Neural progenitor cell (in vitro differentiated cells): ENCODE measurements around the gene VSTM4. TPM values are rescaled to one million over a fixed set of nuclear protein-coding genes. Genes with fewer than 3 reads are reported as not detected.

Source experiments
- DNase-seq: peaks from one replicate; pipeline ENCODE4 v3.0.0-alpha.2; 2016; ENCODE audit warnings: low spot score
- H2AFZ ChIP-seq: fragments of 200-600 bp; sonication (generic); replicated peaks from 2 replicates; pipeline ENCODE4 v1.6.1; 2016; ENCODE audit warnings: antibody characterized with exemption
- H3F3A ChIP-seq: fragments of 200-600 bp; sonication (generic); 2 replicates; pipeline ENCODE4 v1.6.1; 2016; ENCODE audit warnings: antibody characterized with exemption, low read depth
- H3K27ac ChIP-seq: fragments of 200-600 bp; sonication (generic); 2 replicates; pipeline ENCODE4 v1.5.1; 2016; ENCODE audit warnings: mild to moderate bottlenecking
- H3K27me3 ChIP-seq: fragments of 200-600 bp; sonication (generic); 2 replicates; pipeline ENCODE4 v1.6.1; 2016; ENCODE audit warnings: mild to moderate bottlenecking, moderate library complexity
- H3K36me3 ChIP-seq: fragments of 200-600 bp; sonication (generic); 2 replicates; pipeline ENCODE4 v1.5.1; 2016
- H3K4me1 ChIP-seq: fragments of 200-600 bp; sonication (generic); 2 replicates; pipeline ENCODE4 v1.6.1; 2016; ENCODE audit warnings: mixed run types
- H3K4me2 ChIP-seq: fragments of 200-600 bp; sonication (generic); 2 replicates; pipeline ENCODE4 v1.6.1; 2016
- H3K4me3 ChIP-seq: fragments of 200-600 bp; sonication (generic); 2 replicates; pipeline ENCODE4 v1.5.1; 2016
- H3K79me2 ChIP-seq: fragments of 200-600 bp; sonication (generic); 2 replicates; pipeline ENCODE4 v1.6.1; 2016; ENCODE audit warnings: low read depth
- H3K9ac ChIP-seq: fragments of 200-600 bp; sonication (generic); 2 replicates; pipeline ENCODE4 v1.6.1; 2016
- H3K9me3 ChIP-seq: fragments of 200-600 bp; sonication (generic); 2 replicates; pipeline ENCODE4 v1.5.1; 2016; ENCODE audit warnings: low read depth
- H4K20me1 ChIP-seq: fragments of 200-600 bp; sonication (generic); 2 replicates; pipeline ENCODE4 v1.6.1; 2016; ENCODE audit warnings: low read depth
- H3K27ac Mint-ChIP-seq: 3 replicates; pipeline ENCODE4 v1.8.0; 2021; ENCODE audit warnings: mixed read lengths
- H3K27me3 Mint-ChIP-seq: 2 replicates; pipeline ENCODE4 v1.8.0; 2022; ENCODE audit warnings: low read depth, mild to moderate bottlenecking, inconsistent platforms, moderate library complexity, mixed read lengths; ENCODE audit not compliant: insufficient read depth
- H3K36me3 Mint-ChIP-seq: 3 replicates; pipeline ENCODE4 v1.8.0; 2021; ENCODE audit warnings: mixed read lengths
- H3K4me1 Mint-ChIP-seq: 3 replicates; pipeline ENCODE4 v1.8.0; 2021; ENCODE audit warnings: mixed read lengths
- H3K4me3 Mint-ChIP-seq: 3 replicates; pipeline ENCODE4 v1.8.0; 2021; ENCODE audit warnings: mild to moderate bottlenecking, moderate library complexity, mixed read lengths
- H3K9me3 Mint-ChIP-seq: 3 replicates; pipeline ENCODE4 v1.8.0; 2020; ENCODE audit warnings: mixed read lengths
- CTCF ChIP-seq: fragments of 200-600 bp; sonication (generic); IDR thresholded peaks from 2 replicates; pipeline ENCODE4 v1.5.1; 2017; ENCODE audit warnings: antibody characterized with exemption, mild to moderate bottlenecking
- EZH2 ChIP-seq: fragments of 200-600 bp; sonication (generic); IDR thresholded peaks from 2 replicates; pipeline ENCODE4 v1.6.1; 2017; ENCODE audit warnings: antibody characterized with exemption, mild to moderate bottlenecking, moderate library complexity
- EZH2phosphoT487 ChIP-seq: fragments of 200-600 bp; sonication (generic); IDR thresholded peaks from 2 replicates; pipeline ENCODE4 v1.6.1; 2017; ENCODE audit warnings: antibody characterized with exemption
- total RNA-seq: library from RNA; depleted of rRNA; stranded (reverse); fragments of >200 nt; gene quantifications from 2 replicates; pipeline ENCODE4 v1.2.3, GENCODE V29; 2015; ENCODE audit warnings: low replicate concordance

Gene VSTM4
- total RNA-seq, 1 donor from 2014 or later, result 0.92 TPM

GRCh38 chr10:49096890-49097445, 18.4 kb downstream of the VSTM4 start:
- Histone ChIP-seq H3K27me3 (no peaks in the 10 kb centered on the region), H3K27ac (no peak overlapping the region), H3K9me3 (no peaks in the 10 kb centered on the region), H3K9ac (no peak overlapping the region), H4K20me1 (no peaks in the 10 kb centered on the region), H3K79me2 (no peaks in the 10 kb centered on the region), H3K4me1 (peaks cover 5% of the 10 kb centered on the region), H3K4me2 (no peak overlapping the region), H3K36me3 (no peaks in the 10 kb centered on the region), H2AFZ (no peak overlapping the region), H3K4me3 (no peak overlapping the region), H3F3A (no peaks in the 10 kb centered on the region)
- no peak overlapping the region for H3K4me3 Mint-ChIP-seq
- H3K9me3 Mint-ChIP-seq, result no peaks in the 10 kb centered on the region
- peaks cover 36% of the 10 kb centered on the region for H3K4me1 Mint-ChIP-seq
- no peak for TF ChIP-seq EZH2
- no peak for TF ChIP-seq EZH2phosphoT487
- TF ChIP-seq CTCF, result no peak
- DNase-seq, result no peak
- H3K27me3 Mint-ChIP-seq, result peaks cover 9% of the 10 kb centered on the region
- H3K36me3 Mint-ChIP-seq, result no peaks in the 10 kb centered on the region
- peak overlapping the region; percentile 50 for H3K27ac Mint-ChIP-seq

- peaks cover 5% of the 10 kb centered on the region for H3K4me1 ChIP-seq
- Mint-ChIP-seq H3K4me3 (no peak overlapping the region), H3K36me3 (no peaks in the 10 kb centered on the region), H3K4me1 (peaks cover 38% of the 10 kb centered on the region), H3K9me3 (no peaks in the 10 kb centered on the region), H3K27ac (peak overlapping the region; percentile 67), H3K27me3 (peaks cover 7% of the 10 kb centered on the region)
- H3K36me3 ChIP-seq, result no peaks in the 10 kb centered on the region
- TF ChIP-seq CTCF (no peak), EZH2phosphoT487 (no peak), EZH2 (no peak)
- no peak overlapping the region for H3K27ac ChIP-seq
- DNase-seq, result no peak
- no peaks in the 10 kb centered on the region for H3K9me3 ChIP-seq
- no peaks in the 10 kb centered on the region for H4K20me1 ChIP-seq
- no peaks in the 10 kb centered on the region for H3K79me2 ChIP-seq
- H3K4me3 ChIP-seq, result no peak overlapping the region
- no peak overlapping the region for H2AFZ ChIP-seq
- no peak overlapping the region for H3K4me2 ChIP-seq
- H3K27me3 ChIP-seq, result no peaks in the 10 kb centered on the region
- no peak overlapping the region for H3K9ac ChIP-seq
- H3F3A ChIP-seq, result no peaks in the 10 kb centered on the region
Measured at GRCh38 chr10:49094646-49095045, 20.7 kb downstream of the VSTM4 start.

- no peaks in the 10 kb centered on the region for H3K79me2 ChIP-seq
- DNase-seq, result no peak
- H3K4me3 ChIP-seq, result no peak overlapping the region
- Mint-ChIP-seq H3K9me3 (peaks cover 4% of the 10 kb centered on the region), H3K36me3 (no peaks in the 10 kb centered on the region), H3K27me3 (peaks cover 7% of the 10 kb centered on the region), H3K4me1 (peaks cover 40% of the 10 kb centered on the region), H3K4me3 (peak overlapping the region; percentile 16), H3K27ac (peak overlapping the region; percentile 67)
- no peak overlapping the region for H3K27ac ChIP-seq
- H3K4me1 ChIP-seq, result peaks cover 4% of the 10 kb centered on the region
- H3F3A ChIP-seq, result no peaks in the 10 kb centered on the region
- H3K27me3 ChIP-seq, result no peaks in the 10 kb centered on the region
- H3K36me3 ChIP-seq, result no peaks in the 10 kb centered on the region
- TF ChIP-seq EZH2, result no peak
- no peaks in the 10 kb centered on the region for H3K9me3 ChIP-seq
- H4K20me1 ChIP-seq, result no peaks in the 10 kb centered on the region
- no peak overlapping the region for H2AFZ ChIP-seq
- no peak overlapping the region for H3K9ac ChIP-seq
- no peak overlapping the region for H3K4me2 ChIP-seq
Measured at GRCh38 chr10:49093922-49094321, 21.4 kb downstream of the VSTM4 start.

- peaks cover 8% of the 10 kb centered on the region for H3K9me3 Mint-ChIP-seq
- H3K36me3 Mint-ChIP-seq, result no peaks in the 10 kb centered on the region
Measured at GRCh38 chr10:49092477-49092876, 22.8 kb downstream of the VSTM4 start.

More at GRCh38 chr10:49092477-49092876, 22.8 kb downstream of the VSTM4 start:
- DNase-seq, result no peak
- no peaks in the 10 kb centered on the region for H3K9me3 ChIP-seq
- no peaks in the 10 kb centered on the region for H4K20me1 ChIP-seq
- no peaks in the 10 kb centered on the region for H3F3A ChIP-seq
- H3K4me1 ChIP-seq, result no peaks in the 10 kb centered on the region
- no peaks in the 10 kb centered on the region for H3K27me3 ChIP-seq
- no peak for TF ChIP-seq EZH2phosphoT487
- TF ChIP-seq EZH2, result no peak
- TF ChIP-seq CTCF, result no peak
- H3K4me2 ChIP-seq, result no peak overlapping the region
- H3K9ac ChIP-seq, result no peak overlapping the region
- Mint-ChIP-seq H3K27me3 (peaks cover 4% of the 10 kb centered on the region), H3K27ac (no peak overlapping the region), H3K4me3 (no peak overlapping the region), H3K4me1 (peaks cover 30% of the 10 kb centered on the region)
- H3K79me2 ChIP-seq, result no peaks in the 10 kb centered on the region
- no peak overlapping the region for H3K4me3 ChIP-seq
- no peak overlapping the region for H3K27ac ChIP-seq
- no peaks in the 10 kb centered on the region for H3K36me3 ChIP-seq
- no peak overlapping the region for H2AFZ ChIP-seq
